Spleen (tissue), 7 donors: ENCODE results near the gene ATL1.

Experiments used
- POLR2A ChIP-seq, 3 donors: fragments of 450-650 bp; IDR thresholded peaks; one replicate each; pipeline ENCODE4 v1.5.1; 2017; ENCODE audit warnings: antibody characterized with exemption in 3 of 3, mild to moderate bottlenecking in 1 of 3
- POLR2AphosphoS5 ChIP-seq, 3 donors: sonication (generic); formaldehyde crosslinking; IDR thresholded peaks; one replicate each; pipeline ENCODE4 v1.5.1; 2017; ENCODE audit warnings: antibody characterized with exemption in 3 of 3
- TF ChIP-seq, protein P1 (sequence below), 11 experiments: fragments of 200-600 bp in 7 of 11; fragments of 450-650 bp in 4 of 11; sonication (generic) in 4 of 11; IDR thresholded peaks in 8 of 11; conservative IDR thresholded peaks in 3 of 11; 1 replicate in 7 of 11; 2 replicates in 4 of 11; pipeline versions ENCODE4 v1.4.0 to v1.8.0; 2016 to 2021; ENCODE audit warnings: antibody characterized with exemption in 11 of 11, inconsistent platforms in 4 of 11, mild to moderate bottlenecking in 1 of 11
- donor health status: DM: no; HTN: no; CAD: no; lungs with moderate emphysema.
- donor health status: DM: no; HTN: no; CAD: no.
- donor health status: DM: no; HTN: no; CAD: no.

- TF ChIP-seq, protein P1, sequence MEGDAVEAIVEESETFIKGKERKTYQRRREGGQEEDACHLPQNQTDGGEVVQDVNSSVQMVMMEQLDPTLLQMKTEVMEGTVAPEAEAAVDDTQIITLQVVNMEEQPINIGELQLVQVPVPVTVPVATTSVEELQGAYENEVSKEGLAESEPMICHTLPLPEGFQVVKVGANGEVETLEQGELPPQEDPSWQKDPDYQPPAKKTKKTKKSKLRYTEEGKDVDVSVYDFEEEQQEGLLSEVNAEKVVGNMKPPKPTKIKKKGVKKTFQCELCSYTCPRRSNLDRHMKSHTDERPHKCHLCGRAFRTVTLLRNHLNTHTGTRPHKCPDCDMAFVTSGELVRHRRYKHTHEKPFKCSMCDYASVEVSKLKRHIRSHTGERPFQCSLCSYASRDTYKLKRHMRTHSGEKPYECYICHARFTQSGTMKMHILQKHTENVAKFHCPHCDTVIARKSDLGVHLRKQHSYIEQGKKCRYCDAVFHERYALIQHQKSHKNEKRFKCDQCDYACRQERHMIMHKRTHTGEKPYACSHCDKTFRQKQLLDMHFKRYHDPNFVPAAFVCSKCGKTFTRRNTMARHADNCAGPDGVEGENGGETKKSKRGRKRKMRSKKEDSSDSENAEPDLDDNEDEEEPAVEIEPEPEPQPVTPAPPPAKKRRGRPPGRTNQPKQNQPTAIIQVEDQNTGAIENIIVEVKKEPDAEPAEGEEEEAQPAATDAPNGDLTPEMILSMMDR (IDR thresholded peaks at IDR 0.05 in 8 of 11, conservative IDR thresholded peaks at IDR 0.05 in 3 of 11) = no peak
- TF ChIP-seq POLR2A (IDR thresholded peaks at IDR 0.05) (no peak), POLR2AphosphoS5 (IDR thresholded peaks at IDR 0.05) (no peak)
These were observed 89.7 kb downstream of the ATL1 start for GRCh38 chr14:50649691-50650090.
